HuH-7.5 (cell line): ENCODE results near the gene PGAP2.
A peak's percentile ranks its signal among the peaks of the same experiment; 100 is the strongest.
"Not testable (repeated sequence)": the region's sequence is repeated elsewhere in the genome, so short reads cannot be mapped to it uniquely, and the experiment has no call there.

ENCODE experiments used
- DNase-seq: peaks from one replicate; pipeline ENCODE4 v3.0.0; 2011; ENCODE audit warnings: low spot score

The PGAP2 gene

DNA sequence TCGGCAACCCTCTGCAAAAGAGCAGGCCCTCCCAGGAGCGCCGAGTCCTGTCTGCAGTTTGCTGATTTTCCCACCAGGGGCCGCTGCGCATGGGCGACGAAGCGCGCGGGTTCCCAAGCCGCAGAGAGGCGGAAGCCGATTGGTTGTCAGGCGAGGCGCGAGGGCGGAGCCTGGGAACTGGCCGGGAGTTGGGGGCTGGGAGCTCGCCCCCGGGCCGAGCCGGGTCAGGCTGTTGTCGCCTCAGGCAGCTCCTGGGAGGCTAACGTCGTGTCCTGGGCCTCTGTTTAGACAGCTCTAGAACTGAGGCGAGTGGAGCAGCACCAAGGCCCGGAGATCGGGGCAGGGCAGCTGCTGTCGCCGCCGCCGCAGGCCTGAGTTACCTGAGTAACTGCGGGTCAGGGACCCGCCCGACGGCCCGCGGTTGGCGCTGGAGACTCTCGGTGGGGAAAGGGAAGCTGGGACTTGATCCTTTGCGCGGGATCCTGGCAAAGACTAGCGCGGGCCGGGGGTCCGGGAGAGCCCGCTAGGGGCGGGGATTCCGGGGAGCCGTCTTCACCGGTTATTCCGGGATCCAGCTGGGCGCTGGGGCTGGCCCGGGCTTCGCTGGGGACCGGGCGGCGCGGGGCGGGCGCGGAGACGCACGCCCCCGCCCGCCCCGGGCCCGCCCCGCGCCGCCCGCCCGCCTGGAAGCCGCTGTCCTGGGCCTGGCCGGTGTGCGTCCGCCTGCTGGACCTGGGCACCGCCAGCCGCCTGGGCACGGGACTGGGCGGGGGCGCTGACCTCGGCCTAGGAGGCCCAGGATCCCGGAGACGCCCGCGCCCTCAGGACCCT, 46.8 kb downstream of the PGAP2 start, which contains the start of gene STIM1:
Gene STIM1, plus strand, starts transcription at position 688 of the 831 bp plus-strand sequence. CDS start 607 bp downstream, outside the sequence.
- DNase-seq = peak; percentile 83

DNA sequence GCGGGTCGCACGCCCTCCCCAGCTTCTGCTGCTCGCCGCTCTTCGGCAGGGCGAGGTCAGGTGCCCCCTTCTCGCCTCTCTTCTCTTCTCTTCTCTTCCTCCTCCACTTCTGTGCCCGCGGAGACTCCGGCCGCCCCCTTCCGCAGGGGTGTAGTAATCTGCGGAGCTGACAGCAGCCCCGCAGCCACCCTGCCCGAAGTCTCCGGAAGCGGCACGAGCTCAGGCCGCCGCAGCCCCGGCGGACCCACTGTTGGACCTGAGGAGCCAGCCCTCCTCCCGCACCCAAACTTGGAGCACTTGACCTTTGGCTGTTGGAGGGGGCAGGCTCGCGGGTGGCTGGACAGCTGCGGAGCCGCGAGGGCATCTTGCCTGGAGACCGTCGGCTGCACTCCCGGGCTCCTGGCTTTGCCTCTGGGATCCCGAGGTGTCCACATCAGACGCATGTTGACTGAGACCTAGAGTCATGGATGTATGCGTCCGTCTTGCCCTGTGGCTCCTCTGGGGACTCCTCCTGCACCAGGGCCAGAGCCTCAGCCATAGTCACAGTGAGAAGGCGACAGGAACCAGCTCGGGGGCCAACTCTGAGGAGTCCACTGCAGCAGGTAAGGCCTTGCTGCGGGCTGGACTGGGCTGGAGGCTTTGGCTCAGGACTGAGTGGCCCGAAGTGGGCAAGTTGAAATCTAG, 47.6 kb downstream of the PGAP2 start:
- peak; percentile 36 for DNase-seq

DNA sequence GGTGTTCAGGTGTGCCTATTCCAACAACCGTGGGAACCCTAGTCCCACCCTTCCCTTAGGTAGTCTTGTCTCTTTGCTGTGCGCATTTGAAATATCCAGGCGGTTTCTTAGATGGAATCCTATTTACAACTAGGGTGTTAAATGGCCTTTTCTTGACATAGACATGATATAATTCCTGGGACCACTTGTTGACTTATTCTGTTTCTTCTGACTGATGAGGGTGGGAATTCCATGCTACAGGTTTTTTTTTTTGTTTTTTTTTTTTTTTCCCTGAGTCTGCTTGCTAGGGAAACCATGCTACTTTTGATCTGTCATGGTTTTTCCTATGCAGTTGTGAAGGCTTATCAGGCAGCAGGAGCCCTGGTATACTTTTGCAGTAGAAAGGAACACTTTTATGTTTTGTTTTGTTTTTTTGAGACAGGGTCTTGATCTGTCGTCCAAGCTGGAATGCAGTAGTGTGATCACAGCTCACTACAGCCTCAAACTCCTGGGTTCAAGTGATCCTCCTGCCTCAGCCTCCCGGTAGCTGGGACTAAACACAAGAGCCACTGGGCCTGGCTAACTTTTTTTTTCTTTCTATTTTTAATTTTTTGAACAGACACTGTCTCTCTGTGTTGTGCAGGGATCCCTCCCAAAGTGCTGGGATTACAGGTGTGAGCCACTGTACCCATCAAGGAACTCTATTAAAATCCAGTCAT, 48.6 kb downstream of the PGAP2 start:
- no peak for DNase-seq

DNA sequence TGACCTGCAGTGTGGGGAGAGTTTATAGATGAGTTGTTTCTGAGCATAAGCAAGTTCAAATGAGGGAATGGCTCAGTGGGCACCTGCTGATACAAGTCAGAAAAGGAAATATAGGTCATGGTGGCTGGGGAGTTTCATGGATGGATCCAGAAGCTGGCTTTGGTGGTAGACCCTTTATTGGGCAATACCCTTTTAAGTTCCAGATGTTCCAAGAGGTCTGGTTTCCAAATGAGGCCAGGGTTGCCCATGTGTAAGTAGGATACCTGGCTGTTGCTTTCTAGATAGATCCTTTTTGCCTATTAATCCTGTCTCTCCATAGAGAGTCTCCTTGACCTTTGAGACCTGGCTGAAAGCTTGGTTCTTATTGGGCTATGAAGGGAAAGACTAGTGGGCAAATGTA, 49.3 kb downstream of the PGAP2 start:
- no peak for DNase-seq

DNA sequence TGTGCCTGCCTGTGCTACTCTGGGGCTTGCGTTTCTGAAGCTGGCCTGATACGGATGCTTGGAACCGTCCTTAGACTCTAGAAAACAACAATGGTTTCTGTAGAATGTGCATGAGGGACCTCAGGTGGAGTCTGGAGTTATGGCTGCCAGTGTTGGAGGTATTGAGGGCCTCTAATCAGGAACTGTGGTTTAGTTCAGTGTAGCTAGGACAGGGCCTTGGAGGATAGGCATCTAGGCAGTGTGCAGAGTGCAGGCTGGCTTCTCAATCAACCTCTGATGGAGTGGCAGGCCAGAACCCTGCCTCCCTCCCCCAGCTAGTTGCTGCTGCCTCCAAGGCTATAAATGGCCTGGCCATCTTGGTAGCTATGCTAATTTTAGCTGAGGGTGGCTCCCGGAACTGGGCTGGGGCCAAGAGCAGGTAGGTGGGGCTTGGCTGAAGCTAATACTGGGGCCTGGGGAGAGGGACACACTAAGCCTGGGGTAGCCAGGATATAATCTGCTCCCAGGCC, 51.1 kb downstream of the PGAP2 start:
- DNase-seq = no peak

DNA sequence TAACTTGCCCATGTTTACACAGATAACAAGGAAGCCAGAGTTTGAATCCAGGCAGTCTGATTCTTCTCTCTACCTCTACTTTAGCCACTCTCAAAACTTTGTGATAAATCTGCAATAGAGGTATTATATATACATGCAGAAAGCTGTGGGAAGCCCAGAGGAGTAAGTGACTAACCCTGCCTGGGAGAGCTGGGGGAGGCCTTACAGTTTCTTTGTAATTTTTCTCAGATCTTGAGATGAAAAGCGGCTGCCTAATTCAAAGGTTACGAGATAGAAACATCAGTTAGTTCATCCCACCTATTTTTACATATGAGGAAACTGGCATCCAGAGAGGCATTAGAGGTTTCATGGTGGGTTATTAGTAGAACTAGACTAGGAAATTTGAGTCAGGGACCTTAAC, 52.0 kb downstream of the PGAP2 start:
- DNase-seq = no peak

DNA sequence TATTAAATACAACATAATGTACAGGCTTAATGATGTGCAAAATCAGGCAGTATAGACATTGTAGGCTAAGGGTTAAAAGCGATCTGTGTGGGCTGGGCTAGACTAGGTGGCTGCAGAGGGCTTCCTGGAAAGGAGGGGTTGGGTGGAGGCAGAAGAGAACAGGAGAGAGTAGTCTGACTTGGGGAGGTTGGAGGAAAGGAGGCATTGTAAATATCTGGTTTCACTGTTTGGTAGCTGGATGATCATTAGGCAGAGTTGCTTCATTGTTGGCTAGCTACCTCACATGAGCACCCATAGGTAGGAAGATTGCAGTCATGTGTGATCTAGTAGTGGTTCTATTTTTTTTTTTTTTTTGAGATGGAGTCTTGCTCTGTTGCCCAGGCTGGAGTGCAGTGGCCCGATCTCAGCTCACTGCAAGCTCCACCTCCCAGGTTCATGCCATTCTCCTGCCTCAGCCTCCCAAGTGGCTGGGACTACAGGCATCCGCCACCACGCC, 52.6 kb downstream of the PGAP2 start:
- DNase-seq = not testable (repeated sequence)

DNA sequence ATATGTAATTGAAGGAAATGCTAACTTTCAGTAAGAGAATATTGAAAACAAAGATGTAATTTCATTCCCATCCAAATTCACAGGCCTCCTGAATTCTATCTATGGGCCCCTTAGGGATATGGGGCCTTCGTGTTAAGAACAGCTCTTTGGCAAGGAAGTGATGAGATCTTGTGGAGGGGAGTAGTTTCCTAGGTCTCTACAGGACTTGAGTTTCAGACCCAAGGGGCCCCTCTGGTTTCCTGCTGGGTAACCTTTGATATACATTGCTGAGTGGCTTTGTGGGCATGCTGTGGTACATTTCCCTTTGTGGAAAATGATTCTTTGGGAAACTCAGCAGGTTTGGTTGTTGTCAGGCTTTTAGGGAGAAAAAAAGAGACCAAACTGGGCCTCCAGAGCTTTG, 53.3 kb downstream of the PGAP2 start:
- DNase-seq = no peak

DNA sequence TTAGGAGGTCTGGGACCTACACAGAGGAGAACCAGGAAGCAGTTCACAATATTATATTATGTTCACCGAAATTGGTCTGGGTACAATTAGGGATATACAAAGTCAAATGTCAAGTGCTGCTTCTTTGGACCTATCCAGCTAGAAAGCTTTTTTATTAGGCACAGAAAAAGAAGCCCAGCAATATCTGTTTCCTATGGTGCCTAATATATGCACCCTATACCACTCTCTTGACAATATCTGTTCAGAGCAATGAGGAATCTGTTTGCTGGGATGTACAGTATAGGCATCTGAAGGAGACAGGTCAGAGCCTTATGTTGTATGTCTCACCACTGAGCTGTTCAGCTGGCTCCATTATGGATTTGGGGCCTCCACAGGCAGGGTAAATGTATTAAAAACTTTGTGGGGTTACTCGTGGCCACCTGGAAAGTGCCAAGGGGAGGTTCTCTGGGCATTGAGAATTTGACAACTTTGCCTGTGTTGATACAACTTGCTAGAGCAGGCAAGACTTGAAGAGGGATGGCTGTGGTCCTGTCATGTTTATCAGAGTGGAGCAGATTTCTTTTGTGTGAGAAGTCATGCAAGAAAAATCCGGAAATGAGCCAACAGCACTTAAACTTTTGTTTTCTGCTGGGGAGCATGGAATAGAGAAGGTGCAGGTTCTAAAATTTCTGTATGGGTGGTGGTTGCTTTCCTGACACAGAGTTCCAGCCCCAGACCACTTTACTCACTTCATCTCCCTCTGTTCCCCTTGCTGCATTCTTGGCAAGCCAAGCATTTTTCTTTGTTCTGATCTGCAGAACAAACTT, 57.2 kb downstream of the PGAP2 start:
- DNase-seq = no peak

DNA sequence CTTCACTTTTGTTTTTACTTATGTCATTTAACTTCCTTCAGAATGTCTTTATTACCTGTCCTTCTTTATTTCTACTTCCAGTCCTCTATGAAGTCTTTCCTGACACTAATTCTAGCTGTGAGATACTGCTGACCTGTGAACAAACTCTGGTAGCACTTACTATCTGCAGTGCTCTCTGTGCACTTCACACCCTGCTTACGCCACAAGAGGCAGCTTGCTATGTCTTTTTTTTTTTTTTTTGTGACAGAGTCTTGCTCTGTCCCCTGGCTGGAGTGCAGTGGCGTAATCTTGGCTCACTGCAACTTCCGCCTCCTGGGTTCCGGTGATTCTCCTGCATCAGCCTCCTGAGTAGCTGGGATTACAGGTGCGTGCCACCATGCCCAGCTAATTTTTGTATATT, 57.8 kb downstream of the PGAP2 start:
- no peak for DNase-seq

DNA sequence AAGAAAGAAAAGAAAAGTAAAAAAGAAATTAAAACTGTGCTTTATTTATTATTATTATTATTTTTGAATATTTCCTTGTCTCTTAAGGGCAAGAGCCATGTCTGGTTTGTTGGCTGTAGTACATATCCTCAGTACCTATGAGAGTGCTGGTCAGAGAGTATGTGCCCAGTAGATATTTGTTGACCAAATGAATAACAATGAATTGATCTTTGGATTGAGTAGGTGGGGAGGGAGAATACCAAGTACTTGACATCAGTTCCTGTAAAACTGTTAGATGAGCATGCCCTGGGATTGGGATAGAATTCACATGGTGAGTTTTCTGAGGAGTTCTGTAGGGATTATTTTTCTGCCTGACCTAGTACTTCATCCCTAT, 58.5 kb downstream of the PGAP2 start:
- DNase-seq = no peak

DNA sequence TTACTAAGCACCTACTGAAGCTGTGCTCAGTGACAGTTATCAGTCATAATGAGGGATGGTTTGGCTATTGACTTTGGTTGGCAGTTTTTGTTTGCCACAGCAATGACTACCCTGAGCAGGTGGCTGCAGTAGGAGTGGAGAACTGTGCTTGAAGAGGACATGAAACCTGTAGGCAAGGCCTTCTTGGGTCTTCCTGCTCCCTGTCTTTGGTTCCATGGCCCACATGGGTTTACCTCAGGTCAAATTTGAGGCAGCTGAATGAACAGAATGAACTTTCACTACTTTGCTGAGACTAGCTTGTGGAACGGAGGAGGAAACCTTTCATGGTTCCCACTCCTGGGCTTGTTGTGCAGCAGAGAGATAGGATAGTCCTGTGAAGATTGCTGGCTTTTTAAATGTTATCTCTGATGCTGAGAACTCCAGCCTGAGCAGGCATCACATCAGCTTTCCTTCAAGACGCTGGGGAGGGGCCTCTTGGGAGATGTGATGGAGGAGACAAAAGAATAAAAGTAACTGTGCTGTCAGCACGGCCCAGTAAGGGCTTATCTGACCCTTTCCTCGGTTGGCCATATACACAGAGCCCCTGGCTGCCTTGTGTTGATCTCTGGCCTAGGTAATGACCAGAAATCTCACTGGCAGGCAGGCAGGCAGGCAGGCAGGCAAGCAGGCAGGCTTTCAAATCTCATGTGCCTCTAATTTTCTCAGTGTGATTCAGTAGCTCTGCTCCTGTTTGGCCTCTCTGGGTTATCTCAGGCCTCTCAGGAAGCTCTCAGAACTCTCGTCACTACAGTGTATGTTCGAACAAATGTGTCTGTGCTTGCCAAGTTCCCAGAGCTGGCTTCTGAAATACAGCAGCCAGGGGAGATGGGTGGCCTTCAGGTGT, 59.1 kb downstream of the PGAP2 start:
- no peak for DNase-seq

DNA sequence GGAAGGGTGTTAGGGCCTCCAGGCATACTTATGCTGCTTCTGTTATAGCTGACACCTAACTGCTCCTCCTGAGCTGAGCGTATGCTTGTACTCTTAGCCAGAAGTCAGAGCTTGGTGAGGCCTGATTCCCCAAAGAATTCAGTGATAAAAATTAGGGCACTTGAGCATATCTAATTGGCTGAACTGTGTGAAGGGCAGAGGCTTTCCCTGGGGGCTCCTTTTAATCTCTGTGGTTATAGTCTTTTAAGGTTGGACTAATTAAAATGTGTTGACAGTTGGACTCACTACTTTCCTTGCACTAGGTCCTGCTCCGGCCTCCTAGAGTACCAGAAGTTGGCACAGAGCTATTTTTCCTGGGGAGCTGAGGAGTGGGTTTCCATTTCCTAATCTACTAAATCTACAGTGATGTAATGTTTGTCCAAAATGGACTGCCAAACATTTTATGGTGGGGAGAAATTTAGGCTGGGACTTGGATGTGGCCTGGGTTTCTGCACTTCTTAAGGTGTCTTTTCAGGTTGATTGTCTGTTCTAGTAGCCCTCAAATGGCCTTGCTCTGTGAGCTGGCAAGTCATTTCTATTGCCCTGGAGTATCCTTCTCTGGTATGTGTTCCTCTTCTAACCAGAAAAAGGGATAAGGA, 65.5 kb downstream of the PGAP2 start:
- DNase-seq = no peak
